ENCODE data around the gene ADH6. TPM values are rescaled to one million over a fixed set of nuclear protein-coding genes. Genes with fewer than 3 reads are reported as not detected.
"Not testable (repeated sequence)": the region's sequence is repeated elsewhere in the genome, so short reads cannot be mapped to it uniquely, and the experiment has no call there.

Gene ADH6
- total RNA-seq, 1 experiment from 2014 or later = not detected

- H3K79me1 ChIP-seq (ENCODE audit: insufficient read depth, low read depth, low read length, poor library complexity, severe bottlenecking) = no peaks in the 10 kb centered on the region
- no peak overlapping the region for H2BK12ac ChIP-seq (ENCODE audit: insufficient read length, low read depth, low read length)
Observed at GRCh38 chr4:99234331-99235010, 15.4 kb upstream of the ADH6 start.

DNA sequence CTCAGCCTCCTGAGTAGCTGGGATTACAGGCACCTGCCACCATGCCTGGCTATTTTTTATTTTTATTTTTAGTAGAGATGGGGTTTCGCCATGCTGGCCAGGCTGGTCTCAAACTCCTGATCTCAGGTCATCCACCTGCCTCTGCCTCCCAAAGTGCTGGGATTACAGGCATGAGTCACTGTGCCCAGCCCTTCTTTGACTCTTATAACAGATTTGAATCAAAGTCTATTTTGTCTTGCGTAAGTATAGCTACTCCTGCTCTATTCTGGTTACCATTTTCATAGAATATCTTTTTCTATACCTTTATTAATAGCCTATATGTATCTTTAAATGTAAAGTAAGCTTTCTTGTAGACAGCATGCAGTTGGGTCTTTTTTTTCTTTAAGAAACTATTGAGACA lies 14.4 kb upstream of the ADH6 start:
- not testable (repeated sequence) for H3K9me3 ChIP-seq (ENCODE audit: control insufficient read depth, low read depth, low read length); H2BK12ac ChIP-seq (ENCODE audit: insufficient read length, low read depth, low read length); H3K14ac ChIP-seq (ENCODE audit: insufficient read depth, low read length); H3K79me2 ChIP-seq (ENCODE audit: insufficient read depth, low read length); H3K36me3 Mint-ChIP-seq (ENCODE audit: insufficient read depth in 1 of 3, low read depth in 3 of 3); H2BK120ac ChIP-seq (ENCODE audit: low read depth, low read length, poor library complexity, severe bottlenecking); H3K4me3 Mint-ChIP-seq; H3K23me2 ChIP-seq (ENCODE audit: insufficient read length, low read depth, low read length, poor library complexity, severe bottlenecking); DNase-seq; H2BK20ac ChIP-seq (ENCODE audit: low read depth, low read length, poor library complexity, severe bottlenecking); H3K4me1 ChIP-seq (ENCODE audit: insufficient read depth, low read length); H3K27ac Mint-ChIP-seq; H3K56ac ChIP-seq (ENCODE audit: insufficient read length, low read depth, low read length); H4K91ac ChIP-seq (ENCODE audit: insufficient read length, low read depth, low read length); H4K8ac ChIP-seq (replicated peaks; ENCODE audit: insufficient read length, low read depth, low read length); H3K27ac ChIP-seq (ENCODE audit: insufficient read length, low read depth, low read length); H4K5ac ChIP-seq (ENCODE audit: insufficient read length, low read depth, low read length); H4K20me1 ChIP-seq (ENCODE audit: control insufficient read depth, insufficient read depth, insufficient read length); H3K18ac ChIP-seq (ENCODE audit: insufficient read length, low read depth, low read length); H3K27me3 Mint-ChIP-seq (ENCODE audit: low read depth); H3K4me2 ChIP-seq (ENCODE audit: insufficient read depth, insufficient read length, low read length); H2AFZ ChIP-seq (ENCODE audit: low read length); H3K4ac ChIP-seq (ENCODE audit: low read depth, low read length); H3K27me3 ChIP-seq (ENCODE audit: insufficient read depth, low read length); H2BK5ac ChIP-seq (ENCODE audit: insufficient read length, low read length); H3K23ac ChIP-seq (ENCODE audit: insufficient read length, low read depth, low read length); H2AK5ac ChIP-seq (ENCODE audit: insufficient read length, low read length); H3T11ph ChIP-seq (ENCODE audit: low read length); H3K9ac ChIP-seq (ENCODE audit: extremely low read depth, insufficient read length, low read length); H2BK15ac ChIP-seq (ENCODE audit: low read depth, low read length); H3K4me1 Mint-ChIP-seq; H3K9me3 Mint-ChIP-seq; H3K79me1 ChIP-seq (ENCODE audit: insufficient read depth, low read depth, low read length, poor library complexity, severe bottlenecking)
- WGBS (ENCODE audit: extremely low coverage, insufficient read length, low lambda C conversion rate) = no CpG with 5 or more reads among the region's 2 CpGs

More at GRCh38 chr4:99234331-99235010, 15.4 kb upstream of the ADH6 start:
- H3T11ph ChIP-seq (ENCODE audit: low read length) = no peak overlapping the region
- no peak overlapping the region for H2AK5ac ChIP-seq (ENCODE audit: insufficient read length, low read length)
- H4K5ac ChIP-seq (ENCODE audit: insufficient read length, low read depth, low read length) = no peak overlapping the region
- H3K27ac ChIP-seq (ENCODE audit: insufficient read length, low read depth, low read length) = no peak overlapping the region
- H3K27ac Mint-ChIP-seq = no peak overlapping the region
- no peaks in the 10 kb centered on the region for H4K20me1 ChIP-seq (ENCODE audit: control insufficient read depth, insufficient read depth, insufficient read length)
- peaks cover 0 to 3% of the 10 kb centered on the region in 2 experiments; a peak in 2 of 5 replicates for H3K9me3 Mint-ChIP-seq
- H2BK15ac ChIP-seq (ENCODE audit: low read depth, low read length) = no peak overlapping the region
- H3K18ac ChIP-seq (ENCODE audit: insufficient read length, low read depth, low read length) = no peak overlapping the region
- H3K4me3 Mint-ChIP-seq = no peak overlapping the region
- no peaks in the 10 kb centered on the region; the same call in 1 of the 2 replicates for H3K79me2 ChIP-seq (ENCODE audit: insufficient read depth, low read length)
- H2BK5ac ChIP-seq (ENCODE audit: insufficient read length, low read length) = no peak overlapping the region
- H3K27me3 ChIP-seq (ENCODE audit: insufficient read depth, low read length) = no peaks in the 10 kb centered on the region
- H3K4me1 Mint-ChIP-seq = peaks cover 0 to 7% of the 10 kb centered on the region in 2 experiments; a peak in 1 of 4 replicates
- no peaks in the 10 kb centered on the region for H3K27me3 Mint-ChIP-seq (ENCODE audit: low read depth)
- no peaks in the 10 kb centered on the region for H3K9me3 ChIP-seq (ENCODE audit: control insufficient read depth, low read depth, low read length)
- H3K4me2 ChIP-seq (ENCODE audit: insufficient read depth, insufficient read length, low read length) = no peak overlapping the region
- no peak overlapping the region for H2AFZ ChIP-seq (ENCODE audit: low read length)
- H2BK120ac ChIP-seq (ENCODE audit: low read depth, low read length, poor library complexity, severe bottlenecking) = no peak overlapping the region
- no peak overlapping the region for H3K14ac ChIP-seq (ENCODE audit: insufficient read depth, low read length)
- no peak overlapping the region for H2BK20ac ChIP-seq (ENCODE audit: low read depth, low read length, poor library complexity, severe bottlenecking)
- H3K23ac ChIP-seq (ENCODE audit: insufficient read length, low read depth, low read length) = no peak overlapping the region
- no peak overlapping the region for H3K9ac ChIP-seq (ENCODE audit: extremely low read depth, insufficient read length, low read length)
- no peak overlapping the region for H4K91ac ChIP-seq (ENCODE audit: insufficient read length, low read depth, low read length)
- no peak overlapping the region for H4K8ac ChIP-seq (replicated peaks; ENCODE audit: insufficient read length, low read depth, low read length)
- TF ChIP-seq, protein P1, sequence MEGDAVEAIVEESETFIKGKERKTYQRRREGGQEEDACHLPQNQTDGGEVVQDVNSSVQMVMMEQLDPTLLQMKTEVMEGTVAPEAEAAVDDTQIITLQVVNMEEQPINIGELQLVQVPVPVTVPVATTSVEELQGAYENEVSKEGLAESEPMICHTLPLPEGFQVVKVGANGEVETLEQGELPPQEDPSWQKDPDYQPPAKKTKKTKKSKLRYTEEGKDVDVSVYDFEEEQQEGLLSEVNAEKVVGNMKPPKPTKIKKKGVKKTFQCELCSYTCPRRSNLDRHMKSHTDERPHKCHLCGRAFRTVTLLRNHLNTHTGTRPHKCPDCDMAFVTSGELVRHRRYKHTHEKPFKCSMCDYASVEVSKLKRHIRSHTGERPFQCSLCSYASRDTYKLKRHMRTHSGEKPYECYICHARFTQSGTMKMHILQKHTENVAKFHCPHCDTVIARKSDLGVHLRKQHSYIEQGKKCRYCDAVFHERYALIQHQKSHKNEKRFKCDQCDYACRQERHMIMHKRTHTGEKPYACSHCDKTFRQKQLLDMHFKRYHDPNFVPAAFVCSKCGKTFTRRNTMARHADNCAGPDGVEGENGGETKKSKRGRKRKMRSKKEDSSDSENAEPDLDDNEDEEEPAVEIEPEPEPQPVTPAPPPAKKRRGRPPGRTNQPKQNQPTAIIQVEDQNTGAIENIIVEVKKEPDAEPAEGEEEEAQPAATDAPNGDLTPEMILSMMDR (conservative IDR thresholded peaks at IDR 0.05) = no peak
- H3K4me1 ChIP-seq (ENCODE audit: insufficient read depth, low read length) = no peaks in the 10 kb centered on the region
- no peaks in the 10 kb centered on the region for H3K23me2 ChIP-seq (ENCODE audit: insufficient read length, low read depth, low read length, poor library complexity, severe bottlenecking)
- DNase-seq = no peak
- H3K4ac ChIP-seq (ENCODE audit: low read depth, low read length) = no peak overlapping the region
- WGBS (ENCODE audit: extremely low coverage, insufficient read length, low lambda C conversion rate) = no CpG with 5 or more reads among the region's 2 CpGs
- no peak overlapping the region for H3K56ac ChIP-seq (ENCODE audit: insufficient read length, low read depth, low read length)
- peaks cover 2 to 4% (median 3%) of the 10 kb centered on the region in 3 experiments; a peak in 4 of 7 replicates for H3K36me3 Mint-ChIP-seq (ENCODE audit: insufficient read depth in 1 of 3, low read depth in 3 of 3)

All from H9 (cell line).